OCI-LY7 (cell line): Measurements from ENCODE around the gene CES4A.

ENCODE experiments used
- EZH2phosphoT487 ChIP-seq: fragments of 200-600 bp; sonication (generic); IDR thresholded peaks from 2 replicates; pipeline ENCODE4 v1.6.1; 2018; ENCODE audit warnings: low read depth, borderline replicate concordance, mild to moderate bottlenecking, mixed run types, antibody characterized with exemption, low read length, moderate library complexity, mixed read lengths
- TF ChIP-seq, protein P1 (sequence below): fragments of 200-600 bp; sonication (generic); conservative IDR thresholded peaks from 2 replicates; pipeline ENCODE4 v1.5.1; 2014; ENCODE audit warnings: mild to moderate bottlenecking, antibody characterized with exemption, low read length, moderate library complexity, mixed read lengths

DNA sequence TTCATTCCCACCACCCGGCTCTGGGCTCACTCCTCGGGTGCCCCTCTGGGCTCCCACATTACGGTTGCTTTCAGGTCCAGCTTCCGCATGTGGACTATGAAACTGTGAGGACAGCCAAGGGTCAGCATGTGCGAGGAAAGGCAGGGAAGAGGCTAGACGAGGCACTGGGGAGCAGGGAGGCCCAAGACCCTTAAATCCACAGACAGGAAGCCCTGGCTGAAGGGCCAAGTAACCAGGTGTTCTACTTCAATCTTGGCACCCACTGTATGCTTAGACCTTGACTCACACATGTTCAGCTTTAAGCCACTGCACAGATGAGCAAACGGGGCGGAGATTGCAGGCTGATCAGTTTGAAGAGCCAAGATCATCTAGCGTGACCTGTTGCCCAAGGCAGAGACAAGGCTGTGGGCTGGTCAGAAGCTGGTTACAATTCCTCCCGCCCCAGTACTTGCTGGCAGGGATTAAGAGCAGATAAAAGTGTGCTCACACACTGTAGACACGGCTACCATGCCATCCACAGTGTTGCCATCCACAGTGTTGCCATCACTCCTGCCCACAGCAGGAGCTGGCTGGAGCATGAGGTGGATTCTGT lies at the start of gene CES4A:
- TF ChIP-seq EZH2phosphoT487 = no peak
- TF ChIP-seq, protein P1, sequence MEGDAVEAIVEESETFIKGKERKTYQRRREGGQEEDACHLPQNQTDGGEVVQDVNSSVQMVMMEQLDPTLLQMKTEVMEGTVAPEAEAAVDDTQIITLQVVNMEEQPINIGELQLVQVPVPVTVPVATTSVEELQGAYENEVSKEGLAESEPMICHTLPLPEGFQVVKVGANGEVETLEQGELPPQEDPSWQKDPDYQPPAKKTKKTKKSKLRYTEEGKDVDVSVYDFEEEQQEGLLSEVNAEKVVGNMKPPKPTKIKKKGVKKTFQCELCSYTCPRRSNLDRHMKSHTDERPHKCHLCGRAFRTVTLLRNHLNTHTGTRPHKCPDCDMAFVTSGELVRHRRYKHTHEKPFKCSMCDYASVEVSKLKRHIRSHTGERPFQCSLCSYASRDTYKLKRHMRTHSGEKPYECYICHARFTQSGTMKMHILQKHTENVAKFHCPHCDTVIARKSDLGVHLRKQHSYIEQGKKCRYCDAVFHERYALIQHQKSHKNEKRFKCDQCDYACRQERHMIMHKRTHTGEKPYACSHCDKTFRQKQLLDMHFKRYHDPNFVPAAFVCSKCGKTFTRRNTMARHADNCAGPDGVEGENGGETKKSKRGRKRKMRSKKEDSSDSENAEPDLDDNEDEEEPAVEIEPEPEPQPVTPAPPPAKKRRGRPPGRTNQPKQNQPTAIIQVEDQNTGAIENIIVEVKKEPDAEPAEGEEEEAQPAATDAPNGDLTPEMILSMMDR = no peak
